ENCODE results near the gene GABRA5.
"Not testable (repeated sequence)": the region's sequence is repeated elsewhere in the genome, so short reads cannot be mapped to it uniquely, and the experiment has no call there.

Gene GABRA5

GRCh38 chr15:26877831-26878230 lies 11.0 kb downstream of the GABRA5 start:
- DNase-seq (ENCODE audit: low read depth): no peak

- DNase-seq (ENCODE audit: low read depth): no peak
Observed at GRCh38 chr15:26879706-26880105, 12.8 kb downstream of the GABRA5 start.

GRCh38 chr15:26882112-26882511 lies 15.2 kb downstream of the GABRA5 start:
- no peak for DNase-seq (ENCODE audit: low read depth)

- no peak for DNase-seq (ENCODE audit: low read depth)
Observed at GRCh38 chr15:26882616-26883365, 15.9 kb downstream of the GABRA5 start.

- DNase-seq (ENCODE audit: low read depth): no peak
Observed at GRCh38 chr15:26883466-26883865, 16.6 kb downstream of the GABRA5 start.

GRCh38 chr15:26886566-26886965 lies 19.7 kb downstream of the GABRA5 start:
- DNase-seq (ENCODE audit: low read depth): no peak

- DNase-seq (ENCODE audit: low read depth): no peak
Observed at GRCh38 chr15:26887926-26888666, 21.2 kb downstream of the GABRA5 start.

GRCh38 chr15:26888761-26889160 lies 21.9 kb downstream of the GABRA5 start:
- DNase-seq (ENCODE audit: low read depth): no peak

- peak; percentile 31 for DNase-seq (ENCODE audit: low read depth)
Observed at GRCh38 chr15:26889298-26889898, 22.5 kb downstream of the GABRA5 start.

- DNase-seq (ENCODE audit: low read depth): no peak
Observed at GRCh38 chr15:26890451-26890850, 23.6 kb downstream of the GABRA5 start.

GRCh38 chr15:26890988-26891387 lies 24.1 kb downstream of the GABRA5 start:
- DNase-seq (ENCODE audit: low read depth): no peak

GRCh38 chr15:26891448-26892181 lies 24.8 kb downstream of the GABRA5 start:
- peak; percentile 24 for DNase-seq (ENCODE audit: low read depth)

- DNase-seq (ENCODE audit: low read depth): no peak
Observed at GRCh38 chr15:26892182-26892518, 25.3 kb downstream of the GABRA5 start.

- no peak for DNase-seq (ENCODE audit: low read depth)
Observed at GRCh38 chr15:26892678-26893077, 25.8 kb downstream of the GABRA5 start.

- DNase-seq (ENCODE audit: low read depth): no peak
Observed at GRCh38 chr15:26893351-26894065, 26.6 kb downstream of the GABRA5 start.

- DNase-seq (ENCODE audit: low read depth): no peak
Observed at GRCh38 chr15:26894181-26894580, 27.3 kb downstream of the GABRA5 start.

GRCh38 chr15:26895346-26895745 lies 28.5 kb downstream of the GABRA5 start:
- not testable (repeated sequence) for DNase-seq (ENCODE audit: low read depth)

GRCh38 chr15:26899658-26900057 lies 32.8 kb downstream of the GABRA5 start:
- no peak for DNase-seq (ENCODE audit: low read depth)

GRCh38 chr15:26901041-26901440 lies 34.2 kb downstream of the GABRA5 start:
- DNase-seq (ENCODE audit: low read depth): no peak

- no peak for DNase-seq (ENCODE audit: low read depth)
Observed at GRCh38 chr15:26910715-26911114, 43.9 kb downstream of the GABRA5 start.

- DNase-seq (ENCODE audit: low read depth): no peak
Observed at GRCh38 chr15:26921433-26921832, 54.6 kb downstream of the GABRA5 start.

- no peak for DNase-seq (ENCODE audit: low read depth)
Observed at GRCh38 chr15:26926081-26926480, 59.2 kb downstream of the GABRA5 start.

All from stromal cell of bone marrow (primary cell).